HG02970 (cell line): ENCODE data around the gene IPO7.
"Not testable (repeated sequence)": the region's sequence is repeated elsewhere in the genome, so short reads cannot be mapped to it uniquely, and the experiment has no call there.

Experiments used
- ATAC-seq: cut with Tn5 transposase; IDR thresholded peaks from one replicate; pipeline ENCODE4 v1.9.1; 2021; ENCODE audit warnings: mild to moderate bottlenecking, moderate library complexity, moderate number of reproducible peaks; ENCODE audit not compliant: unreplicated experiment, low FRiP score

The IPO7 gene

GRCh38 chr11:9384535-9385326 lies at the start of gene IPO7:
TSS of gene IPO7 (plus strand) at chr11:9384652. CDS start at chr11:9384764, 112 bp downstream.
- ATAC-seq, result peak; percentile 82

GRCh38 chr11:9341638-9342178 lies 42.7 kb upstream of the IPO7 start:
- no peak for ATAC-seq

GRCh38 chr11:9344061-9344680 lies 40.3 kb upstream of the IPO7 start:
- ATAC-seq, result no peak

GRCh38 chr11:9347100-9347499 lies 37.4 kb upstream of the IPO7 start:
- no peak for ATAC-seq

- ATAC-seq, result not testable (repeated sequence)
These were observed 36.7 kb upstream of the IPO7 start for GRCh38 chr11:9347779-9348178.

- no peak for ATAC-seq
These were observed 33.1 kb upstream of the IPO7 start for GRCh38 chr11:9351321-9351881.

- ATAC-seq, result no peak
These were observed 27.4 kb upstream of the IPO7 start for GRCh38 chr11:9357041-9357440.

GRCh38 chr11:9360862-9361622 lies 23.4 kb upstream of the IPO7 start:
- not testable (repeated sequence) for ATAC-seq

GRCh38 chr11:9362393-9362863 lies 22.0 kb upstream of the IPO7 start:
- no peak for ATAC-seq

GRCh38 chr11:9363954-9364912 lies 20.2 kb upstream of the IPO7 start:
- peak; percentile 97 for ATAC-seq

GRCh38 chr11:9367551-9367950 lies 16.9 kb upstream of the IPO7 start:
- no peak for ATAC-seq

- no peak for ATAC-seq
These were observed 7.4 kb upstream of the IPO7 start for GRCh38 chr11:9377036-9377435.

GRCh38 chr11:9379041-9379440 lies 5.4 kb upstream of the IPO7 start:
- no peak for ATAC-seq

- ATAC-seq, result no peak
These were observed 3.7 kb upstream of the IPO7 start for GRCh38 chr11:9380773-9381172.

GRCh38 chr11:9385327-9385899 lies 961 bp downstream of the IPO7 start:
- peak; percentile 25 for ATAC-seq

GRCh38 chr11:9386086-9386485 lies 1.6 kb downstream of the IPO7 start:
- no peak for ATAC-seq

GRCh38 chr11:9386901-9387300 lies 2.4 kb downstream of the IPO7 start:
- no peak for ATAC-seq

- ATAC-seq, result no peak
These were observed 11.9 kb downstream of the IPO7 start for GRCh38 chr11:9396310-9396709.

GRCh38 chr11:9396752-9397151 lies 12.3 kb downstream of the IPO7 start:
- no peak for ATAC-seq
